ENCODE data around the gene SPNS1.

The SPNS1 gene

GRCh38 chr16:29007730-29008593, 33.4 kb downstream of the SPNS1 start:
- DNase-seq (ENCODE audit: low read depth) = peak; percentile 46
- H3K4me3 ChIP-seq (ENCODE audit: low read length) = no peak overlapping the region

GRCh38 chr16:29009050-29009837, 34.7 kb downstream of the SPNS1 start:
- no peak overlapping the region for H3K4me3 ChIP-seq (ENCODE audit: low read length)
- DNase-seq (ENCODE audit: low read depth) = no peak
- no peak for TF ChIP-seq CTCF (IDR thresholded peaks at IDR 0.05; ENCODE audit: insufficient read depth, low read depth, low read length, missing control alignments)

More at GRCh38 chr16:29007730-29008593, 33.4 kb downstream of the SPNS1 start:
- TF ChIP-seq CTCF (IDR thresholded peaks at IDR 0.05; ENCODE audit: insufficient read depth, low read depth, low read length, missing control alignments) = no peak

GRCh38 chr16:29009838-29010166, 35.2 kb downstream of the SPNS1 start:
- DNase-seq (ENCODE audit: low read depth) = no peak
- no peak for TF ChIP-seq CTCF (IDR thresholded peaks at IDR 0.05; ENCODE audit: insufficient read depth, low read depth, low read length, missing control alignments)
- no peak overlapping the region for H3K4me3 ChIP-seq (ENCODE audit: low read length)

GRCh38 chr16:29011112-29011511, 36.5 kb downstream of the SPNS1 start:
- TF ChIP-seq CTCF (IDR thresholded peaks at IDR 0.05; ENCODE audit: insufficient read depth, low read depth, low read length, missing control alignments) = no peak
- no peak for DNase-seq (ENCODE audit: low read depth)
- no peak overlapping the region for H3K4me3 ChIP-seq (ENCODE audit: low read length)

- no peak for TF ChIP-seq CTCF (IDR thresholded peaks at IDR 0.05; ENCODE audit: insufficient read depth, low read depth, low read length, missing control alignments)
- no peak overlapping the region for H3K4me3 ChIP-seq (ENCODE audit: low read length)
- DNase-seq (ENCODE audit: low read depth) = no peak
Measured at GRCh38 chr16:29011851-29012250, 37.3 kb downstream of the SPNS1 start.

- H3K4me3 ChIP-seq (ENCODE audit: low read length) = no peak overlapping the region
Measured at GRCh38 chr16:29012913-29013553, 38.5 kb downstream of the SPNS1 start.

More at GRCh38 chr16:29012913-29013553, 38.5 kb downstream of the SPNS1 start:
- DNase-seq (ENCODE audit: low read depth) = peak; percentile 24
- TF ChIP-seq CTCF (IDR thresholded peaks at IDR 0.05; ENCODE audit: insufficient read depth, low read depth, low read length, missing control alignments) = no peak

Data from epithelial cell of esophagus (primary cell).